Right cardiac atrium (tissue), 5 donors: Measurements from ENCODE around the gene SLC12A7. TPM values are rescaled to one million over a fixed set of nuclear protein-coding genes. Genes with fewer than 3 reads are reported as not detected.
A peak's percentile ranks its signal among the peaks of the same experiment; 100 is the strongest.

Experiments
- ATAC-seq, 2 donors: fragments of 200-7000 bp; cut with Tn5 transposase; one replicate each; pipeline versions ENCODE4 v1.8.0 to v1.9.1; 2020; ENCODE audit warnings: moderate library complexity in 2 of 2, mild to moderate bottlenecking in 1 of 2
- DNase-seq, 3 donors: peaks; one replicate each; pipeline ENCODE4 v3.0.0-alpha.2; 2020
- H3K27ac ChIP-seq: one replicate; pipeline ENCODE4 v1.5.1; 2013; ENCODE audit warnings: mild to moderate bottlenecking, low read length, control low read depth, moderate library complexity
- H3K27me3 ChIP-seq: one replicate; pipeline ENCODE4 v1.6.1; 2013; ENCODE audit not compliant: control insufficient read depth, insufficient read depth
- H3K4me1 ChIP-seq: one replicate; pipeline ENCODE4 v1.6.1; 2013; ENCODE audit warnings: low read length; ENCODE audit not compliant: control insufficient read depth, insufficient read depth
- H3K4me3 ChIP-seq: one replicate; pipeline ENCODE4 v1.5.1; 2013; ENCODE audit warnings: low read length, control low read depth
- H3K9me3 ChIP-seq: one replicate; pipeline ENCODE4 v1.6.1; 2013; ENCODE audit warnings: low read length; ENCODE audit not compliant: control insufficient read depth
- WGBS: extraction: QIAGEN DNeasy Blood & Tissue Kit; methylation state at CpG from one replicate; pipeline ENCODE4 v1.1.7; 2013; 5-methylcytosine and 5-hydroxymethylcytosine counted together
- intact Hi-C, 4 donors: fragments of 100-400 bp; cut with DNase I; formaldehyde crosslinking; loops; one replicate each; pipeline versions ENCODE4 v1.11.0 to v1.14.0; 2022 to 2023
- polyA plus RNA-seq: library from polyadenylated mRNA; stranded (reverse); fragments of 200-250 nt; gene quantifications from one replicate; pipeline ENCODE4 v1.2.3, GENCODE V29; 2013
- total RNA-seq, 4 donors: library from RNA; stranded (reverse); fragmentation: NEBNext Ultra II Directional; extraction: Animal tissue kit (Norgen Biotek cat#: 25700); gene quantifications; one replicate each; pipeline ENCODE4 v1.2.1, GENCODE V29; 2021
- donor health status: healthy with polysubstance abuse.
- donor health status: DM: no; HTN: yes; CAD: no.
- donor health status: DM: no; HTN: no; CAD: no.
- donor health status: DM: no; HTN: yes; CAD: no; lungs with severe emphysema.
- donor health status: DM: yes; HTN: yes; CAD: no.

Gene SLC12A7
- total and polyA plus RNA-seq, 5 donors, result 28.5 to 80.5 (median 58.5) TPM

DNA sequence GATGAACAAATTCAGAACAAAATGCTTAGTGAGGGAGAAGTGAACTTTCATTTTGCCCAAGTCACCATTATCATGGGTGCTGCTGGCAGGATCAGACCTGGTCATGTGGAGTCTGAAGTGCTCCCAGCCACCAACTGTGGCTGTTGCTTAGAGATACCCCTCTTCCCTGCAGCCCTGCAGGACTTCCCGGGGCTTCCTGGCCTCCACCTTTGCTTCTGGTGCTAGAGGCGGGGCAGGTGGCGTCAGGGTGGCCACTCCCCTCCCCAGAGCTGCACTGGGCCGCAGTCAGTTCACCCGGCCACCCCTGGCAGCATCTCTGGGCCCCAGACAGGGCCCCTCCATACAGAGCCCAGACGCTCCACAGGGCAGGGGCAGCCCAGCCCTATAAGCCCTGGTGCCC lies 30.0 kb upstream of the SLC12A7 start:
- 48% methylated on average over 6 of the region's 6 CpGs for WGBS
- H3K27me3 ChIP-seq, result no peaks in the 10 kb centered on the region
- H3K4me1 ChIP-seq, result no peaks in the 10 kb centered on the region
- ATAC-seq (no peak), DNase-seq (peak in 1 of 3 donors; percentile 43)
- no peaks in the 10 kb centered on the region for H3K9me3 ChIP-seq
- intact Hi-C loops, result loop anchor here in 3 of 4 donors (5.0 to 10.0 kb wide), 3 partner anchors 135 to 217 kb away; partner anchors contain the start of gene NKD2 (in 2 of the 3)
- no peak overlapping the region for H3K4me3 ChIP-seq
- no peak overlapping the region for H3K27ac ChIP-seq

DNA sequence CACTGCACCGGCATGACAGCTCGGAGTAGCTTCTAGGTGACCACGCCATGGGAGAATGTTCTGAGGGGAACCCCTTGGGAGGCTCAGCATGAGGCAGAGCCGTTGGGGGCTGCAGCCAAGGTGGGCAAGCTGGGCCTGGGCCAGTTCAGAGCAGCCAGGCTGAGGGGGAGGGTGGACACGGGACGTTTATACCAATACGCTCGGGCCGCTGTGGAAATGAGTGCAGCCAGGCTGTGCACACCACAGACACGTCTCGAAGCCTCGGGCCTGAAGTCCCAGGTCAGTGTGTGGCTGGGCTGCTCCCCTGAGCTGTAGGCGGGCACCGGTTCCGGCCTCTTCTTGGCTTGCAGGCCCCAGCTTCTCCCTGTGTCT lies 28.9 kb upstream of the SLC12A7 start:
- H3K27me3 ChIP-seq, result no peaks in the 10 kb centered on the region
- ATAC-seq (peak; percentile 1 to 2), DNase-seq (peak in 1 of 3 donors; percentile 45)
- no peak overlapping the region for H3K4me3 ChIP-seq
- H3K27ac ChIP-seq, result no peak overlapping the region
- intact Hi-C loops, result loop anchor here in 3 of 4 donors (5.0 to 10.0 kb wide), 3 partner anchors 134 to 216 kb away; partner anchors contain the start of gene NKD2 (in 2 of the 3)
- H3K9me3 ChIP-seq, result no peaks in the 10 kb centered on the region
- H3K4me1 ChIP-seq, result no peaks in the 10 kb centered on the region
- WGBS, result 69% methylated on average over 15 of the region's 15 CpGs

DNA sequence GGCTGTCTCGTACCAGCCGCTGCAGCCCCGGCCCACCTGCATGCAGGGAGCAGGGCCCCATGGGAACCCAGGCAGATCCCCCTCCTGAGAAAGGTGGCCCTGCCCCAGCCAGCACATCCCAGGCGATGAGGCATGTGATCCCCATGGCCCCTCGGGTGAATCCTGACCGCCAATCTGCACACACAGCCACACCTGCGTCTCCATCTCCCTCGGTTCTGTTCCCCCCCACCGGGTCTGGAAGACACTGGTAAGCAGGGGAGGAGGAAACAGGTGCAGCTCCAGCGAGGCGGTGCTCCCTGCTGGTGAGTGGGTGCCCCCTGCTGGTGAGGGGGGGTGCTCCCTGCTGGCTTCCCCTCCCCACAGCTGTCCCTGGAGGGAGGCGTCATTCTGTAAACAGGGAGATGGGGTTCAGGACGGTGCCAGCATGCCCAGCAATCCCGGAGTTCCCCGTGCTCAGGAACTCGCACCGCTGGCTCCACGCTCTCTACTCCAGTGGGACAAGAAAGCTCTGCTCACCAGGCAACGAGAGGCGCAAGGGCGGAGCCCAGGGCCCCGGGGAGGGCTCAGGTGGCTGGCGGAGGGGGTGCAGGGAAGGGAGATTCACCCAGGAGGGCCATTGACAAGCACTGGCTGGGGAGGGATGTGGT lies 28.4 kb upstream of the SLC12A7 start:
- no peak overlapping the region for H3K27ac ChIP-seq
- DNase-seq (peak; percentile 79 to 93 (median 92)), ATAC-seq (peak; percentile 78 to 79)
- WGBS, result 28% methylated on average over 23 of the region's 23 CpGs
- no peaks in the 10 kb centered on the region for H3K4me1 ChIP-seq
- no peak overlapping the region for H3K4me3 ChIP-seq
- no peaks in the 10 kb centered on the region for H3K9me3 ChIP-seq
- intact Hi-C loops, result loop anchor here in 3 of 4 donors (5.0 to 10.0 kb wide), 3 partner anchors 133 to 215 kb away; partner anchors contain the start of gene NKD2 (in 2 of the 3)
- no peaks in the 10 kb centered on the region for H3K27me3 ChIP-seq

DNA sequence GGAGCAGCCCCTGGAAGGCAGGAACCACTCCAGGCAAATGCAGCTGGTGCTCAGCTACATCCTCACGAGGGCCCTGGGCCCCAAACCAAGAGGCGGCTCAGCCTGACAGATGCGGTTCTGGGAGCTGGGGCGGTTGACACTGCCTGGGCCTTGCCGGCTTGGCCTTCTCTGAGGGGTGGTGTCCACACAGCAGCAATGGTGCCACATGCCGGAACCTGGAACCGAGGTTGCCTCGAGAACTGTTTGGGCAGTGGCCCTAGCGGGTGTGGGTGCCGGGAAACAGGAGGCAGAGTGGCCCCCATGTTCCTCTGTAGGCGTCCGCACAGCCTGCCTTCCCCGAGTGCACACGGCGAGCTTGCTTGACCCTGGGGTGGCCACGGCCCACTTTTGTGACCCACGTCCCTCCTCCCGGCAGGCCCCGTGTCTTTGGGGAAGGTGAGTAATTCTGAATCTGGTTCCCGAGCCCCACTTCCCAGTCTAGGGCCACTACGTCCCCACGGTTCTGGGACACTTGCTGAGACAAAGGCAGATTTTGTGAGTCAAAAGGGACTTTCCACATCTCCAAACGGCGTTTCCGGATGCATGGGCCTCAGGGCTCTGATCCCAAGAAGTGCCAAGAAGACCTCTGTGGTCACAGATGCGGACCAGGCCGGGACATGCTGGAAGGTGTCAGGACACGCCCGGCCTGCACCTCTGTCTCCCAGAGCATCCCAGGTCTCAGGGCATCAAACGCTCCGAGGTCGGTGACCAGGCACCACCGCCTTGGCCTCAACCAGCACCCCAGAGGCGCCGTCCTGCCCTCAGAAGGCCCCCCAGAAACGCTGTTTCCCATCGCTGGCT lies 27.7 kb upstream of the SLC12A7 start:
- peak in 2 of 3 donors; percentile 32 to 55 for DNase-seq
- WGBS, result 87% methylated on average over 37 of the region's 37 CpGs
- Histone ChIP-seq H3K9me3 (no peaks in the 10 kb centered on the region), H3K4me3 (no peak overlapping the region), H3K27me3 (no peaks in the 10 kb centered on the region), H3K4me1 (no peaks in the 10 kb centered on the region), H3K27ac (no peak overlapping the region)
- intact Hi-C loops, result loop anchor here (5.0 to 10.0 kb wide), 3 partner anchors 132 to 215 kb away; partner anchors contain the start of gene NKD2 (in 3 of the 4)
- ATAC-seq, result no peak

DNA sequence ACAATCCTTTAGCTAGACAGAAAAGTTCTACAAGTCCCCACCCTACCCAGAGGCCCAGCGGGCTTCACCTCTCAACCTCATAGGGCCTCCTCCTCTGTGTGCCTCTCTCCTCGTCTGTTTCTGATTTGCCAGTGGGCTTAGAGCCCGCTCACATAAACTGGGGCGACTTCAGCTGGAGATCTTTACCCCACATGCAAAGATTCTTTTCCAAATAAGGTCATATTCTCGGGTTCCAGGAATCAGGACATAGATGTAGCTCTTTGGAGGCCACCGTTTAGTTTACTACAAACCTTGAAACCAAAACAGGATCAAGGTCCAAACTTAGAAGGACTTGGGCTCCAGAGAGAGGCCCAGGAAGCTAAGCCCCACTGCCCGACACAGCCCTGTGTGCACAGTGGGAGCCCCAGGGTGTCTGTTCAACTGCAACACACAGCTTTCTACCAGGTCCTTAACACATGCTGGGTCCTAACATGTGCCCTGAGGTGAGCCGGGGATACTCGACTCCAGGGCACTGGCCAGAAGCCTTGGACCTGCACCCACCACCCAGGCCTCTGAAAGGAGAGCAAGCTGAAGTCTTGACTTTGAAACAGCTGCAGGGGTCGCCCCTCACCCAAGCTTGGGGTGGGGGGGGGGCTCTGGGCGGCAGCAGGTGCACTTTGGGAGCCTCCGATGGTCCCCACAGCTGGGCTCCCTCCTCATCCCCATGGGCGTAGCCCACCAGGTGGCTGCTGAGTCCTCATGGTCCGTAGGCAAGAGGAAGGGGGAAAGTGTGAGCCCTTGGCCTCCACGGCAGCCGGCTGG lies 26.8 kb upstream of the SLC12A7 start:
- Histone ChIP-seq H3K4me1 (no peaks in the 10 kb centered on the region), H3K4me3 (no peak overlapping the region), H3K9me3 (no peaks in the 10 kb centered on the region), H3K27ac (no peak overlapping the region), H3K27me3 (no peaks in the 10 kb centered on the region)
- ATAC-seq, result no peak
- peak in 1 of 3 donors; percentile 38 for DNase-seq
- 90% methylated on average over 16 of the region's 16 CpGs for WGBS
- intact Hi-C loops, result loop anchor here in 1 of 4 donors (10.0 kb wide), 1 partner anchor 134 kb away; the partner anchor contains the start of gene NKD2

DNA sequence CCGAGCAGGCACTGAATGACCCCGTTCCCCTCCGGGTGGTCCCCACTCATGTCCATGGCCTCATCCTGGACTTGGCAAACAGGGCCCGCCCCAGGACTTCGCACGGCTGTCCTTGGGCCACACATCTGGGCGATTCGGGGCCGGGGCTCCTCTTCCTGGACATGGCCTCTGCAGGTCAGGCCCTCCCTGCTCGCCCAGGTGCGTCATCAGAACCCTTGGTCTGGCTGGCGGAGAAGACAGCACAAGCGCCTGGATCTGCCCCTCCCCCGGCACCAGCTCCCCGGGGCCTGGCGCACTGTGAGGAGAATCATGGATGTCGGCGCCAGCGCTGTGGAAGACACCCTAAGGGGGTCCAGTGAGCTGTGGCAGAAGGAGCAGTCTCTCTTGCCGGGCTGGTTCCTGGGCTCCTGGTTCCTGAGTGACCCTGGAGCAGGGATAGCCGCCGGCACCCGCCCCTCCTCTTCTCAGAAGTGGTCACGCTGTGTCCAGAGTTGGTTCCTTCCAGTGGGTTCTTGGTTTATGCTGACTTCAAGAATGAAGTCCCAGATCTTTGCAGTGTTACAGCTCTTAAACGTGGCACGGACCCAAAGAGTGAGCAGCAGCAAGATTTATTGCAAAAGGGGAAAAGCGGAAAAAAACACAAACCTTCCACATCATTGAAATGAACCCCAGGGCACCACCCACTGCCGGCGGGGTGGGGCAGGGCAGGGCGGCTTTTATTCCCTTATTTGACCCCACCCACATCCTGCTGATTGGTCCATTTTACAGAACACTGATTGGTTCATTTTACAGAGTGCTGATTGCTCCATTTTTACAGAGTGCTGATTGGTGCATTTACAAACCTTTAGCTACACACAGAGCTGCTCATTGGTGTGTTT lies 25.9 kb upstream of the SLC12A7 start:
- Histone ChIP-seq H3K4me1 (no peaks in the 10 kb centered on the region), H3K4me3 (no peak overlapping the region), H3K27ac (no peak overlapping the region), H3K9me3 (no peaks in the 10 kb centered on the region), H3K27me3 (no peaks in the 10 kb centered on the region)
- 87% methylated on average over 30 of the region's 30 CpGs for WGBS
- intact Hi-C loops, result loop anchor here in 1 of 4 donors (10.0 kb wide), 1 partner anchor 133 kb away; the partner anchor contains the start of gene NKD2
- DNase-seq (peak in 2 of 3 donors; percentile 81), ATAC-seq (peak in 1 of 2 donors; percentile 15)

DNA sequence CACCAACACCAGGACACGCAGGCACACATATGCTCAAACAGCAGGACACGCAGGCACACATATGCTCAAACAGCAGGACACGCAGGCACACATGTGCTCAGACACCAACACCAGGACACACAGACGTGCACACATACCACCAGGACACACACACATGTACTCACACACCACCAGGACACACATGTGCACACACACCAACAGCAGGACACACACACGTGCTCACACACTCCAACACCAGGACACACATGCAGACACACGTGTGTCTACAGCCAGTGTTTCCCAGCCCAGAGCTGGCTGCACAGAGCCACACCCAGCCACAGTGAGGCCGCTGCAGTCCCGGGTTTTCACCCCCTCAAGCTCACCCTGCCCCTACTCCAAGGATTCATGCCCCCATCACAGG lies 25.0 kb upstream of the SLC12A7 start:
- intact Hi-C loops, result loop anchor here in 1 of 4 donors (10.0 kb wide), 1 partner anchor 132 kb away; the partner anchor contains the start of gene NKD2
- DNase-seq, result peak in 1 of 3 donors; percentile 42
- Histone ChIP-seq H3K27me3 (no peaks in the 10 kb centered on the region), H3K9me3 (no peaks in the 10 kb centered on the region), H3K4me1 (no peaks in the 10 kb centered on the region), H3K27ac (no peak overlapping the region), H3K4me3 (no peak overlapping the region)
- ATAC-seq, result no peak
- WGBS, result 80% methylated on average over 8 of the region's 8 CpGs

DNA sequence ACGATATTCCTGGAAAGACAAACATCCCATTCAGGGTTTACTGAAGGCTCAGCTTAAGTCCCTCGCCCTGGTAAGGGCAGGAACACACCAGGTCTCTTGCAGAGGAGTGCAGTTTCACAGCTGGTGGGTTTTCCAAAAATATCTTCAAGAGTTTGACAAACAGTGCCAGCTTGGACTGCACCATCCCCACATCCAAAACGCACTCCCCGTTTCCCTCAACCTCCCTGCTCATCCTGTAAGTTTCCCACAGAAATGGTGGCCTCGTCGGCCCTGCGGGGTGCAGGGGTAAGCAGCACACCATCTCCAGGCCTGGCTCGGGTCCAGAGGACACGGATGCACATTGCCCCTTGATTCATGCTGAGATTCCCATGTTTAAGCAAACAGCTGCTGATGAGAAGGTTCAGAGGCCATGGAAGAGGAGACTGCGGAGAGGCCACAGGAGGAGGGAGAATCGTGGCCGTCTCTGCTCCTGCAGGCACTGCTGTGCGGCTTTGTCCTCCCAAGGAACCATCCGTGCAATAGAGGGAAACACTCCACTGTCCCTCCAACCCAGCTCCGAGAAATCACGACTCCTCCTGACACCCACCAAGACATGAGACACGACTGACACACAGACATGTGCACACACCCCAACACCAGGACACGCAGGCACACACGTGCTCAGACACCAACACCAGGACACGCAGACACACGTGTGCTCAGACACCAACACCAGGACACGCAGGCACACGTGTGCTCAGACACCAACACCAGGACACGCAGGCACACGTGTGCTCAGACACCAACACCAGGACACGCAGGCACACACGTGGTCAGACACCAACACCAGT lies 24.0 kb upstream of the SLC12A7 start:
- no peak for ATAC-seq
- Histone ChIP-seq H3K27ac (no peak overlapping the region), H3K27me3 (no peaks in the 10 kb centered on the region), H3K9me3 (no peaks in the 10 kb centered on the region), H3K4me3 (no peak overlapping the region), H3K4me1 (peaks cover 4% of the 10 kb centered on the region)
- DNase-seq, result no peak
- 79% methylated on average over 27 of the region's 27 CpGs for WGBS
- intact Hi-C loops, result loop anchor here in 1 of 4 donors (10.0 kb wide), 1 partner anchor 131 kb away; the partner anchor contains the start of gene NKD2

DNA sequence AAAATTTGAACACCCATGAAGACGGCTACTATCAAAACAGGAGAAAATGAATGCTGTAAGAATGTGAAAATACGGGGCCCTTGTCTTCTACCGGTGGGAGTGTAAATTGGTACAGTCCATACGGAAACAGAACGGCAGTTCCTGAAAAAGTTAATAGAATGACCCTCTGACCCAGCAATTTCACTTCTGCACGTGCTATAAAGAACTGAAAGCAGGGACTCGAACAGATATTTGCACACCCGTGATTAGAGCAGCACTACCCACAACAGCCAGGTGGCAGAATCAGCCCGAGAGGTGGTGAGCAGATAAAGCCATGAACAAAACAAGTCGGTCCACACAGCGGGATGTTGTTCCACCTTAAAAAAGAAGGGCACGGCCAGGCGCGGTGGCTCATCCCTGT lies 22.6 kb upstream of the SLC12A7 start:
- intact Hi-C loops, result loop anchor here in 1 of 4 donors (10.0 kb wide), 1 partner anchor 130 kb away; the partner anchor contains the start of gene NKD2
- 51% methylated on average over 14 of the region's 14 CpGs for WGBS
- DNase-seq (peak in 2 of 3 donors; percentile 50 to 61), ATAC-seq (no peak)
- Histone ChIP-seq H3K4me3 (no peak overlapping the region), H3K9me3 (no peaks in the 10 kb centered on the region), H3K27me3 (no peaks in the 10 kb centered on the region), H3K4me1 (peaks cover 4% of the 10 kb centered on the region), H3K27ac (no peak overlapping the region)
